HG02798 (cell line): Measurements from ENCODE around the gene WNT7B.

Experiments used
- ATAC-seq: cut with Tn5 transposase; IDR thresholded peaks from one replicate; pipeline ENCODE4 v1.9.1; 2021; ENCODE audit warnings: mild to moderate bottlenecking; ENCODE audit not compliant: unreplicated experiment, poor library complexity

The WNT7B gene

GRCh38 chr22:45880091-45880715 lies 96.8 kb downstream of the WNT7B start:
- ATAC-seq, result no peak

GRCh38 chr22:45879552-45879949 lies 97.4 kb downstream of the WNT7B start:
- ATAC-seq, result no peak

GRCh38 chr22:45878901-45879551 lies 97.9 kb downstream of the WNT7B start:
- no peak for ATAC-seq

- ATAC-seq, result no peak
Observed at GRCh38 chr22:45878051-45878781, 98.7 kb downstream of the WNT7B start.

- no peak for ATAC-seq
Observed at GRCh38 chr22:45877651-45878050, 99.3 kb downstream of the WNT7B start.

GRCh38 chr22:45877036-45877380 lies 100.0 kb downstream of the WNT7B start:
- ATAC-seq, result no peak

- no peak for ATAC-seq
Observed at GRCh38 chr22:45876136-45877035, 100.6 kb downstream of the WNT7B start.

- no peak for ATAC-seq
Observed at GRCh38 chr22:45872659-45873263, 104.2 kb downstream of the WNT7B start.

- ATAC-seq, result no peak
Observed at GRCh38 chr22:45871721-45872120, 105.2 kb downstream of the WNT7B start.
